ENCODE measurements around the gene TSPAN9.

TSPAN9 gene

GRCh38 chr12:3326850-3327780 lies 249.9 kb downstream of the TSPAN9 start:
- no peak for DNase-seq (ENCODE audit: extremely low read depth in 1 of 2, low read depth in 1 of 2)

- DNase-seq (ENCODE audit: extremely low read depth in 1 of 2, low read depth in 1 of 2) = no peak
Observed at GRCh38 chr12:3328081-3328480, 250.9 kb downstream of the TSPAN9 start.

GRCh38 chr12:3328571-3328970 lies 251.4 kb downstream of the TSPAN9 start:
- DNase-seq (ENCODE audit: extremely low read depth in 1 of 2, low read depth in 1 of 2) = no peak

GRCh38 chr12:3329361-3329760 lies 252.2 kb downstream of the TSPAN9 start:
- DNase-seq (ENCODE audit: extremely low read depth in 1 of 2, low read depth in 1 of 2) = no peak

- no peak for DNase-seq (ENCODE audit: extremely low read depth in 1 of 2, low read depth in 1 of 2)
Observed at GRCh38 chr12:3330976-3331510, 253.9 kb downstream of the TSPAN9 start.

GRCh38 chr12:3332188-3332587 lies 255.0 kb downstream of the TSPAN9 start:
- DNase-seq (ENCODE audit: extremely low read depth in 1 of 2, low read depth in 1 of 2) = no peak

- no peak for DNase-seq (ENCODE audit: extremely low read depth in 1 of 2, low read depth in 1 of 2)
Observed at GRCh38 chr12:3333583-3333982, 256.4 kb downstream of the TSPAN9 start.

GRCh38 chr12:3333991-3334391 lies 256.8 kb downstream of the TSPAN9 start:
- DNase-seq (ENCODE audit: extremely low read depth in 1 of 2, low read depth in 1 of 2) = no peak

GRCh38 chr12:3335078-3335487 lies 257.9 kb downstream of the TSPAN9 start:
- DNase-seq (ENCODE audit: extremely low read depth in 1 of 2, low read depth in 1 of 2) = no peak
